ENCODE results near the gene AP3B1.
A peak's percentile ranks its signal among the peaks of the same experiment; 100 is the strongest.

The AP3B1 gene

GRCh38 chr5:78294248-78295034, at the start of gene AP3B1:
AP3B1 (minus strand) TSS chr5:78294698; CDS start chr5:78294579, 119 bp downstream.
- peak; percentile 99 for DNase-seq

GRCh38 chr5:78341440-78341839, 46.9 kb upstream of the AP3B1 start:
- DNase-seq, result no peak

DNA sequence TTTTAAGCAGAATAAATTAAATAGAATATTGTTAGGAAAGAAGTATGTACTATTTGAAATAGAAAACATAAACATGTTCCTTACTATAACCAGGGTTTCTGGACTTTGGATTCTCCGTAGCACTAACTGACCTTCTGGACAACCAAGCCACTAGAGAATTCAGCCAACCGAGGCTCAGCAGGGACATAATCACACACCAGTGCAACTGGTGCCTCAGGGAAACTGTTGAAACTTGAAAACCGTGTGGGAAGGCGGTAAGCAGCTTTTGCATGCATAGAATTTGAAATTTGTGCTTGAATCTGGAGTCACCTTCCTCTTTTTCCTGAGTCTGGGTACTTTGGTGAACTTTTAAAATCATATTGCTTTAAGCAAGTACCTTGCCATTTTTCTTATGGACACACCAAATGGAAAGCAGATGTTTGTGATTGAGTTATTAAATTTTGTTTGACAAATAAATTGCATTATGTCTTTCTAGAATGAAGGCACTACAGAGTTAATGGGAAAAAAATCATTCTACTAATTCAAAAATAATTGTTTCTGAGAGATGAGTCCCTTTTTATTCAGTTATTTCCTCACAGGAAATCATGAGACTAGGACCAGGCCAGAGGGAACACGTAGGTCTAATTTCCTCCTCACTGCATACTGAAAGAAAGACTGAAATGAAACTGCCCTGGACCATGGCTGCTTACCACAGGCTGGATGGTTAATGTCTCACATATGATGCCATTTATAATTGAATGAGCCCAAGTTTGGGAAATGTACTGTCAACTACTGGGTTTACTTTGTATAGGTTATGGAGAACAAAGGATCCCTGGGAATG, 45.3 kb upstream of the AP3B1 start:
- DNase-seq, result no peak

- DNase-seq, result no peak
These were observed 42.2 kb upstream of the AP3B1 start for GRCh38 chr5:78336698-78337097.

DNA sequence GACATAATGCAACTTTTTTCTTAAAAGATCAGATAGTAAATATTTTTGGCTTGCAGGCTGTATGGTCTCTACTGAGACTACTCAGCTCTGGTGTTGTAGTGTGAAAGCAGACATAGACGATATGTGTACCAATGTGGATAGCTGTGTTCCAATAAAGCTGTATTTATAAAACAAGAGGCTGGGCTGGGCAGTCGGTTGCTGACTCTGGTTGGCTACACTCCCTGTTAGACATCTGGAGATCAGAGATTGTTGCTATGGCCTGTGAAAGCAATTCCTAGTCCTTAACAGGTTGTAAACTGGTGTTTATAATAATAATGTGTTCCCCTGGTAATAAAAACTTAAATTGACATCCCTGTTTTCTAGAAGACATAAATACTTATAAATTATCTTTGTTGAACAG, 41.5 kb upstream of the AP3B1 start:
- no peak for DNase-seq

- no peak for DNase-seq
These were observed 40.3 kb upstream of the AP3B1 start for GRCh38 chr5:78334811-78335210.

GRCh38 chr5:78331523-78332080, 37.1 kb upstream of the AP3B1 start:
- no peak for DNase-seq

GRCh38 chr5:78328585-78329173, 34.2 kb upstream of the AP3B1 start:
- no peak for DNase-seq

- no peak for DNase-seq
These were observed 33.4 kb upstream of the AP3B1 start for GRCh38 chr5:78327761-78328510.

GRCh38 chr5:78326930-78327329, 32.4 kb upstream of the AP3B1 start:
- DNase-seq, result no peak

- DNase-seq, result no peak
These were observed 28.7 kb upstream of the AP3B1 start for GRCh38 chr5:78323241-78323640.

DNA sequence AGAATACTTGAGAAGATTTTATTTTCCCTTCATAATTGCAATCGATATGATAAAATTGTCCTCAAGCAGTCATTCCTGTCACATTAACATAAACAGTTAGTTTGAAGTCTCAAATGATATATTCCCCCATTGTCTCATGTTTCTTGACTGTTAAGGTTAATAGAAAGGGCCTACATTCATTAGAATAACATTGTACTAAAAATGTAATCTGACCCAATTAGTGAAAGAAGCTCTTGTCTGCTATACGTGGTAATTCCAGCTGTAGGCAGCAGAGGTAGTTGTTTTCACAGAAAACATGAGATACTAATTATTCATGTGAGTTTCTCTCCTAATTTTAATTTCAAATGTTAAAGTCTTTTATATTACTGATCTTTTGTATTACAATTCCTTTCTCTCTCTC, 25.9 kb upstream of the AP3B1 start:
- no peak for DNase-seq

GRCh38 chr5:78318337-78318736, 23.8 kb upstream of the AP3B1 start:
- no peak for DNase-seq

- DNase-seq, result no peak
These were observed 23.0 kb upstream of the AP3B1 start for GRCh38 chr5:78317515-78317914.

- DNase-seq, result no peak
These were observed 14.2 kb upstream of the AP3B1 start for GRCh38 chr5:78308703-78309102.

- no peak for DNase-seq
These were observed 6.1 kb upstream of the AP3B1 start for GRCh38 chr5:78300464-78301045.

GRCh38 chr5:78295035-78295961, 800 bp upstream of the AP3B1 start:
- no peak for DNase-seq

DNA sequence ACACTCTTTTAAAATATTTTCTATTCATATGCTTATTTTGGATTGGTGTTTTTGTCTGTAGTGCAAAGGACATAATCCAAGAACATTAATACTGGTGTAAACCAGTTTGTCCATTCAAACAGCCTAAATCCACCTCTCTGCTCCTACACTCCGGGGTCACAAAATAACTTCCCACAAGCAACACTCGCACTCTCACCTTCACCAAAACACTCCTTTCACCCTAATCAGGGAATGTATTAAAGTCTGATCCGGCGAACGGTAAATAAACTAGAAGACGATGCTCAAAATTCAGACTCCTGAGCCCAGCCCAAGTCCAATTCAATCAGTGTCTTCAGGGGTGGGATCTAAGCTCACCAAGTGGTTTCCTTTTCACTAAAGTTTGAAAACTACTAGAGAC, 649 bp downstream of the AP3B1 start:
- DNase-seq, result no peak

DNA sequence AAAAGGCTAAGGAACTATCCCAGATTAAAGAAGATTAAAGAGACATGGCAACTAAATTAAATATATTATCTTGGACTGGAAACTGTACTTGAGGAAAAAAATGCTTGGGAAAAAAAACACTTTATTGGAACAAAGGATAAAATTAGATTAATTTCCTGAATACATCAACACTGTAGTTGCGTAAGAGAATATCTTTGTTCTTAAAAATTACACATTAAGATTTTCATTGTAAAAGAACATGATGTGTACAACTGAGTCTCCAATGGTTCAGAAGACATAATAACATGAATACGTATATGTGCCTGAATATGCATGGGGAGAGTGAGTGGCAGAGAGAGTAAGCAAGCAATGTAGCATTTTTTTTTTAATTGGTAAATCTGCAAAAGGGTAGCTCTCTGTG, 2.8 kb downstream of the AP3B1 start:
- DNase-seq, result no peak

DNA sequence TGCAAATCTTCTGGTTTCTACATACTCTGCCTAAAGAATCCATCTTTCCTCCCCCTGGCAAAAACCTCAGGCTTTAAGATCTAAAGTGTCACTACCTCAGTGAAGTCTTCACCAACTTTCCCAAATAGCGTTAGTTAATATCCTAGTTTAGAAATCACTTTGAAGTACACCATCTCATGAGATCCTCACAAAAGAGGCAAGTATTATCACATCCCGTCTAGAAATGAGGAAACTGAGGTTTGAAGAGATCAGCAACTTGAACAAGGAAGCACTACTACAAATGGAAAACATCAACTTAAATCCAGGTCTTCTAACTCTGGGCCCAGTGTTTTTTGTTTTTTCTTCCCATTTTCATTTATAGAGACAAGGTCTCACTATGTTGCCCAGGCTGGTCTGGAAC, 4.6 kb downstream of the AP3B1 start:
- DNase-seq, result no peak

DNA sequence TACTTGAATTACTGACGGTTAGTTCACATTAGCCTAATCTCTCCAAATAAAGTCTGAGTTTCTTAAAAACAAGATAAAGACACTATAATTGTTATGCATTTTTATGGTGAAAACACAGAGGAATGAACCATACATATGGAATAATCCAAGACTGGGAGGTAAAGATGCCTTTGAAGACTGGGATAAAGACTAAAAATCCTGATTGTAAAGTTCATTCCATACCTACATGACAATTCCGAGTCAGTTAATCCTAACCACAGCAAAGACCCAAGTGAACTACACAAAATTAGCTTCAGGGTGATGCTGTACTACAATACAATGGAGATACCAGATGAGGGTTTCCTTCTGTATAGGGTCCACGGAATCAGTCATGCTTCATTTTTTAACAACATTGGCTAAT, 6.3 kb downstream of the AP3B1 start:
- no peak for DNase-seq
